Renal cortical epithelial cell (primary cell): ENCODE results near the gene DHRS7. TPM values are rescaled to one million over a fixed set of nuclear protein-coding genes. Genes with fewer than 3 reads are reported as not detected.

ENCODE experiments used
- DNase-seq: peaks from one replicate; pipeline ENCODE4 v3.0.0-alpha.2; 2011; ENCODE audit warnings: low read depth
- total RNA-seq: library from RNA; depleted of rRNA; stranded (reverse); fragments of >200 nt; gene quantifications from 2 replicates; pipeline ENCODE4 v1.2.3, GENCODE V29; 2014

Gene DHRS7, protein sequence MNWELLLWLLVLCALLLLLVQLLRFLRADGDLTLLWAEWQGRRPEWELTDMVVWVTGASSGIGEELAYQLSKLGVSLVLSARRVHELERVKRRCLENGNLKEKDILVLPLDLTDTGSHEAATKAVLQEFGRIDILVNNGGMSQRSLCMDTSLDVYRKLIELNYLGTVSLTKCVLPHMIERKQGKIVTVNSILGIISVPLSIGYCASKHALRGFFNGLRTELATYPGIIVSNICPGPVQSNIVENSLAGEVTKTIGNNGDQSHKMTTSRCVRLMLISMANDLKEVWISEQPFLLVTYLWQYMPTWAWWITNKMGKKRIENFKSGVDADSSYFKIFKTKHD
- 100 and 255 TPM in 2 replicates for total RNA-seq

DNA sequence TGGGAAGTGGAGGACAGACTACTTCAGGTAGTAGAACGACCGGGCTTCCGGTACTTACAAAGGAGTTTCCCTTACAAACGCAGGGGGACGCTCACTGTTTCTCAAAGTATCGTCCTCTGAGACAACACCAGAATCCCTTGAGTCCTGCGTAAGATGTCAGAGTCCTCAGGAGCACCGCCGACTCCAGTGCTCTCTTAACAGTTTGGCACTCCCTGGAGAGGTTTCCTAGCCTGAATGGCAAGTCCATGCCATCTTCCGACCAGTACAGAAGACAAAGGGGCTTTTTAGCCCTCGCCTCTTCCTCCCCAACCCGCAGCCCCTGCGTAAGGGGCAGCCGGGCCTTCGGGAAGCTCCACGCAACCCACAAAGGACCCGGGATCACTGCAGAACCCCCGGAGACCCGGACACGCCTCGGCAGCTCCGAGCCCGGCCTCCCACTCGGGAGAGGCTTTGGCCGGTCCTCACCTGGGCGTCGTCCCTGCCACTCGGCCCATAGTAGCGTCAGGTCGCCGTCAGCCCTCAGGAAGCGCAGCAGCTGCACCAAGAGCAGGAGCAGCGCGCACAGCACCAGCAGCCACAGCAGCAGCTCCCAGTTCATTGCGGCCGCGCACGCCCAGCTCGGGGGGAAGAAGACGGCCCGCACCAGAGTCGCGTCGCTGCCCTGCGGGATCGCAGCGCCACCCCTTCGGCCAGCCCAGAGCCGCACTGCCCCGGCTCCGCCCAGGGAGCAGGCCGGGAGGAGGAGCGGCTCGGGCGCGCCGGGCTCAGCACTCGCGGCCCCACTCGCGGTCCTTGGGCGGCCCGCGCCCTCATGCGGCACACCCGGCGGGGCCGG lies at the start of gene DHRS7:
DHRS7 (minus strand) TSS at position 687 of the 835 bp plus-strand sequence; CDS start at position 598, 89 bp downstream.
- DNase-seq, result peak; percentile 67

DNA sequence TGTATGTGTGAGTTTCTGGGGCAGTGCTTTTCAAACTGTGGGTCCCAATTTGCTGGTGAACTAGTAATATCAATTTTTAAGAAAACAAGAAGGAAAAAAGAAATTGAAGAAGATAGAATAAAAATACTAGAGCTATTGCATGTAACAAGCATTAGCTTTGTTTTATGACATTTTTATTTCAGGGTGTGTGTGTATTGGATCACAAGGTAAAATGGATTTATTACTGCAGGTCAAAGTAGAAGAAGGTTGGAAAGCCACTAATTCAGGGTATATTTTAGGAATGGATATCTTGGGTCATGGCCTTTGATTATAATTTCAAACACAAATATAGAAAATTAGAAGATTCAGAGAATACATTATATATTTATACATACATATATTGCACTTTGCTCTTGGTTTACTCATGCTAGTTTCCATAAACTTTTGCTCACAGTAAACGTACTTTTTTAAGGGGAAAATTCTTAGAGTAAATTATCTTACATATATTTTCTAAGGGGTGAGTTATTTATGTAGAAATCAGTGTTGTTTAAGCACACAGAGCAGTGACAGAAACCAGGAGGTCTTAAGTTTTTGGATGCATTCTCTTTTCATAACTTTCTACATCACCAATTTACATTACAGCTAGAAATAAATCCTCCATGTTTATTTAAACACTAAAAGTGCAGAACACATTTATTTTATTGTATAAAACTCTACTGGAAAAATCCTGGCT lies 49.4 kb upstream of the DHRS7 start:
- DNase-seq, result no peak

DNA sequence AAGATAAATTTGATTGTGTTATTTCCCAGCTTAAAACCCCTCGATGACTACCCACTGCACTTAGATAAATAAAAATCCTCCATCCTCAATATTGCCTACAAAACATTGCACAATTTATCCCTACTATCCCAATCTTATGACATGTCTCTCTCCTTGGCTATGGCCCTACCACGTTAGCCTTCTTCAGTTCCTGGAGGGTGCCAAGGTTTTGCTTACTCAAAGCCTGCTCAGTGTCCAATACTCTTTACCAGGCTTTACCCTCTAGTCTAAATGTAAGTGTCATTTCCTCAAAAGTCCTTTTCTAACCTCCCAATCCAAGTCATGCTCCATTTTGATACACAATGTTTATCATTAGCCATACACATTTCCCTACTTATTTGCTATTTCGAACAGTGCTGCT lies 48.8 kb upstream of the DHRS7 start:
- no peak for DNase-seq

DNA sequence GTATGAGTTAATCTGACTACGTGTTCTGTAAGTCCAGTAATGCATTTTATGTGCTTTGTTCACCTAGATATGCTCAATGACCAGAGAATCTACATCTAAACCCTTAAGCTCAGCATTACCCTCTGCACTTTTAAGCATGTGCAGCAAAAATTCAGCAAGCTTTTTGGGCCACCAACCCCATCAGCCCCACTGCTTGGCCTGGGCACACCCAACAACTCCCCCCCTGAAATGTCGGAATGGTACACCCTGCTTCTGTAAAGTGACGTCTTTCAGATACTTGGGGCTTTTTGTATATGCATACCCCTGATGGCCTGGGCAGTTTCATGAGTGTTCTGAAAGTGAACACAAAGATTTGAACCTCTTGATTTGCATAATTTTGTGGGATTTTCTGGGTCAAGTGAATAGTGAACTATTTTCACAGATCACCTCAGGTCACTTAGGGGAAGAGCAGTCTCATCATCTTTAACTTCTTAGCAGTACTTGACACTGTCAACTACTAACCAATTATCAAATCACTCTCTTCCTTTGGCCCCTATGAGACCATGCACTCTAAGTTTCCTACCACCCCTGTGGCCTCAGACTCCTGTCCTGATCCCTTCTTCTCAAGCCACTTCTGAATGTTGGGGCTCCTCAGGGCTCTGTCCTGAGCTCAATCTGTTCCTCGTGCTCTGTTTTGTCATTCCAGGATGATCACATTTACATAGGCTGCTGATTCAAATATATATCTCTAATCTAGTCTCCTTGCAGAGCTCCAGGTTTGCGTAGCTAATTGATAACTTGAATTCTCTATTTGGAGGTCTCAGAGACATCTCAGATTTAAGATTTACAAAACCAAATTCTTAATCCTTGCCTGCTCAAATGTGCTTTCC lies 47.5 kb upstream of the DHRS7 start:
- no peak for DNase-seq

DNA sequence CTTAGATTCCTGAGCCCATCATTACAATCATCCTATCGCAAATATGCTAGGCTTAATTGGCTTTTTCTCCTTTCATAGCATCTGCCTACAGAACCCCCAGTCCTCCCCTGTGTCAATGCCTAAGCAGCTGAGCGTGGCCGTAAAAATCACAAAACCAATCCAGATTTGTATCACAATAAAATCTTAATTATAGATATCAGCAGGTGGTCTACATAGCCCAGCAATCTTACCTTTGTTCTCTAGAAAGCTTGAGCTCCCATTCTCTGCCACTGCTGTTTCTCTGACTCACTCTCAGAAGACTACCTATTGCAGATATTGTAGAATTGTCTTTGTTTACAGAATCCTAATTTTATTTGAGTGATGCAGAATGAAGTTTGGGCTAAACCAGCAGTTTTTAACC lies 46.0 kb upstream of the DHRS7 start:
- no peak for DNase-seq

DNA sequence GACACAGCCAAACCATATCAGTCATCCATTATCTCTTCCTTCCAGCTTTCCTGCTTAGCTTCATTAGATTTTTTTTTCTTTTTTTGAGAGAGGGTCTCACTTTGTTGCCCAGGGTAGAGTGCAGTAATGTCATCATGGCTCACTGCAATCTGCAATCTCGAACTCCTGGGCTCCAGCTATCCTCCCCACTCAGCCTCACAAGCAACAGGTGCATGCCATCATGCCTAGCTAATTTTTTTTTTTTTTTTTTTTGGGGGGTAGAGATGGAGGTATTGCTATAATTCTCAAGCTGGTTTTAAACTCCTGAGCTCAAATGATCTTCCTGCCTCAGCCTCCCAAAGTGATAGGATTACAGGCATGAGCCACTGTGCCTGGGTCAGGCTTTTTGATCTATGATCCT lies 45.5 kb upstream of the DHRS7 start:
- no peak for DNase-seq

DNA sequence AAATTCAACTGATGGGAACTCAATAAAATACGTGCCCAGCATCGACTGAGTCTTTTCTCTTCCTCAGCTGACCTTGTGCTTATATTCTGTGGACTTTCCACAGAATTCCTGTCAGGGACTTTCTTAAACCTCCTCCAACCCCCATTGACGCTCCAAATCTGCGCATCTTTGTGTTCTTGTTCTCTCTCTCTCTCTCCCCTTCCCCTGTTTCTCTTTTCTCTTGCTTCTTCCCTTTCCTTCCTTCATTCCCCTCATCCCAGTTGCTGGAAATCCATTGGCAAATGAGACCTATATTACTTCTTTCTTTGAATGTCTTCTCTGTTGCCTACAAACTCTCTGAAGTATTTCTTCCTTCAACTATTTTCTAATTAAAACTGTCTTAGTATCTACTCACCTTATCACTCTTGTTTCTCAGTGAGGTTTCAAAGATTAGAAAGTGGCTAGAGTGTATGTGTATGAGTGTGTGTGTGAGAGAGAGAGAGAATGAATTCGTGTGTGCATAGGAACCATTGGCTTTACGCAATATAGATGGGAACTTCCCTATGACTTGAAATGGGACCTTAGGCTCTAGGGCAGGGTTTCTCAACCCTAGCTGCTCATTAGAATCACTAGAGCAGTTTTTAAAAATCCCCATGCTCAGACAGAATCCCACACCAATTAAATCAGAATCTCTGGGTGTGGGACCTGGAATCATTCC lies 41.8 kb upstream of the DHRS7 start:
- no peak for DNase-seq

DNA sequence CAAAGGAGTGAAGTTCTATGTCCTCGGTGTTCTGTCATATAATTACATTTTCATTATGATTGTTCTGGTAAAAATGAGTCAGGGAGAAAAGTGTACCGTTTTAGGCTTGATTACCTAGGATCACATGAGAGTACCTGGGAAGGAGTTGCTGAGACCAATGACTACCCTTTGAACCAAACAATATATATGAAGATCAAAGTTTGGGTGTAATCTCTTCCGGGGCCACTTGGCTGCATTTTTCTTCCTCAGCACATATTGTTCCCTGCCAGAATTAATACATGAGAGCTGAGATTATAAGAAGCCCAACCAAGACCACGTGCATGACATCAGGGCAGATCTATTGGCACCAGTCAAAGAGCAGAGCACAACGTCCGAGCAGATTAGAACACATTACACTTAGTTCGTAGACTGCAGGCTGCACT lies 41.1 kb upstream of the DHRS7 start:
- DNase-seq, result no peak

DNA sequence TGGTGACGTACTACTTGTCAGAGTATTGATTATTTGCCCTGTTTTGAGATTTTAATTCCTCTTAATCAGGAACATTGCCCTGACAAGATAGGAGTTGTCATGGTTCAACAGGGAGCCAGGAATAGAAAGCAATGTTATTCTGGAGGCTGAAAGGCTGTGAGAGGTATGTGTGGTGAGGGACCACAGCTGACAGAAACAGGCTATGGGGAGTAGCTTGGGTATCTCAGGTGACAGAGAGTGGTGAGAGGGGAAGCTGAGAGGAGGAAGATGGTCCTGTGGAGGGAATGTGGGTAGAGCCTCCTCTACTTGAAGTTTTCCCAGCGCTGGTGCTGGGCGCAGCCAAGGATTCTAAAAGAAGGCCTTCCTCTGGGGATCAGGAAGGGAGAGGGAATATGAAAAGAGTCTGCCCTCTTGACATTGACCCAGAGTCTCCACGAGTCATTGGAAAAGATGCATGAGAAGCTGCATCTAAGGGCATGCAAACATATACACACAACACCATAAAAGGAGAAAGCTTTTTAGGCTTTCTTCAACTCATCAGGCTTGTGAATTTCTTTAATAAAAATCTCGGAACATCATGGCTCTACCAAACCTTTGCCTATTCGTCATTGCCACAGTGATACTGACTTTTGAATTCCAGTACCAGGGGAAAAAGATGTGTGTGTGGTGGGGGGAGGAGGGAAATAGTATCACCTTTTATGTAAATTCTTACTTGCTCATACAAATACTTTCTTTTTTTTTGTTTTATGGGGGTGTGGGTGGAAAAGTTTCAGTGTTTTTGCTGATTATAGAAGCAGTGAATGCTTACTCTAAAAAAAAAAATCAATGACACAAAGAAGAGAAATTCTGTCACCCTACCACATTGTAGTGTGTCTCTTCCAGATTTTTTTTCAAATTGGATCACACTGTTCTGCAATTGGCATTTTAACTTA lies 39.9 kb upstream of the DHRS7 start:
- no peak for DNase-seq

DNA sequence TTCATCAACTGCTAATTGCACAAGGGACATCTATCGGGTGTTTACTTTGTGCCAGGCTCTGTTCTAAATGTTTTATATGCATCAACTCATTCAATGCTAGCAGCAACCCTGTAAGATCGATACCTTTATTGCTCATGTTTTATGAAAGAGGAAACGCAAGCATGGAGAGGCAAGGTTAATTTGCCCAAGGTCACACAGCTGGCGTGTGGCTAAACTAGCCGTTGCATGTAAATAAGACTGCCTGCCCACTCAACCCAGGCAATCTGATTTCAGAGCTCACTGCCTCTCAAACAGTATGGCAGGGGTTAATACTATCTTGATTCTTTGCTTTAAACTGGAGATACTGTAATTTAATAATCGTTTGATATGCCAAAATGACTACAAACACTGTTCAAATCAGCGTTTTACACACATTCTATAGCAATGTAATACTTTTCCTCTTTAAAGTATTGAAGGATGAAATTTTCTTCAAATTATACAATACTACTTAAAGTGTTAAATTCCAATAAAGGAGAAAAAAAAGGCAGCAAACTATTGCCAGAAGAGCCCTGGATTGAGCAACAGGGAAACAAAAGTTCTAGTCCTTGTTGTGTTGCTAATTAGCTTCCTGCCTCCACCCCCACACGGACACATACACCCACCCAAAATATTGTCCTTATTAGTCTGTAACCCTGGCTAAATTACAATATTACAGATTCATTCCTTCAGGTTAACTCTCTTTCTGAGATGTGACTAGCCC lies 39.1 kb upstream of the DHRS7 start:
- DNase-seq, result no peak

DNA sequence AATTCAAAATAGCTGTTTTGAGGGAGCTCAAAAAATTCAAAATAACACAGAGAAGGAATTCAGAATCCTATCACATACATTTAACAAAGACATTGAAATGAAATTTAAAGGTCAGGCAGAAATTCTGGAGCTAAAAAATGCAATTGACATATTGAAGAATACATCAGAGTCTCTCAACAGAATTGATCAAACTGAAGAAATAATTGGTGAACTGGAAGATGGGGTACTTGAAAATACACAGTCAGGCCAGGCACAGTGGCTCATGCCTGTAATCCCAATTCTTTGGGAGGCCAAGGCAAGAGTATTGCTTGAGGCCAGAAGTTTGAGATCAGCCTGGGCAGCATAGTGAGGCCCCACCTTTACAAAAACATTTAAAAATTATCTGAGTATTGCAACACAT lies 34.1 kb upstream of the DHRS7 start:
- DNase-seq, result no peak

DNA sequence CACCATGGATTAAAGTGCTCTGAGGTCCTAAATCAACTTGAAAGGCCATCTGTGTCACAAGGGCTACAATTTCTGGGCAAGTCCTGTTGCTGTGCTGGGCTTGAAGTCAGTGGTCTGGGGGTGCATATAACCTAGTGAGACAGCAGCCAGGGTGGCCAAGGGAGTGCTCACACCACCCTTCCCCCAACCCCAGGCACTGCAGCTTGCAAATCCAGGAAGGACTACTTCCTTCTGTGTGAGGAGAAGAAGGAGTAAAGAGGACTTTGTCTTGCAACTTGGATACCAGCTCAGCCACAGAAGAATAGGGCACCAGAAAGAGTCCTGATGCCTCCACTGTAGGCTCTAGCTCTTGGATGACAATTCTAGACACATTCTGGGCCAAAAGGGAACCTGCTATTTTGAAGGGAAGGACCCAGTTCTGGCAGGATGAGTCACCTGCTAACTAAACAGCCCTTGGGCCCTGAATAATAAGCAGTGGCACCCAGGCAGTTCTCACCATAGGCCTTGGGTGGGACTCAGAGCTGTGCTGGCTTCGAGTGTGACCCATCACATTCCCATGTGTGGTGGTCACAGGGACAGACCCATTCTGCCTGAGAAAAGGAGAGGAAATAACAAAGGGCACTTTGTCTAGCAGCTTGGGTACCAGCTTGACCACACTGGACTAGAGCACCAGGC lies 32.6 kb upstream of the DHRS7 start:
- peak; percentile 71 for DNase-seq

DNA sequence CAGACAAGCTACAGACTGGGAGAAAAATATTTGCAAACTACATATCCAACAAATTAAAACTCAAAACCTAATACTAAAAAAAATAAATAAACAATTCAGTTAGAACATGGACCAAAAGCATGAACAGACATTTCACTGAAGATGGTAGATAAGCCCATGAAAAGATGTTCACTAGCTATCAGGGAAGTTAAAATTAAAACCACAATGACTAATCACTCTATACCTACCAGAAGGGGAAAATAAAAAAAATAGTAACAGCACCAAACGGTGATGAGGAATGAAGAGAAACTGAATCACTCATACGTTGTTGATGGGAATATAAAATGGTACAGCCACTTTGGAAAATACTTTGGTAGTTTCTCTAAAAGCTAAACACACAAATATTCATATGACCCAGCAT lies 31.1 kb upstream of the DHRS7 start:
- no peak for DNase-seq

DNA sequence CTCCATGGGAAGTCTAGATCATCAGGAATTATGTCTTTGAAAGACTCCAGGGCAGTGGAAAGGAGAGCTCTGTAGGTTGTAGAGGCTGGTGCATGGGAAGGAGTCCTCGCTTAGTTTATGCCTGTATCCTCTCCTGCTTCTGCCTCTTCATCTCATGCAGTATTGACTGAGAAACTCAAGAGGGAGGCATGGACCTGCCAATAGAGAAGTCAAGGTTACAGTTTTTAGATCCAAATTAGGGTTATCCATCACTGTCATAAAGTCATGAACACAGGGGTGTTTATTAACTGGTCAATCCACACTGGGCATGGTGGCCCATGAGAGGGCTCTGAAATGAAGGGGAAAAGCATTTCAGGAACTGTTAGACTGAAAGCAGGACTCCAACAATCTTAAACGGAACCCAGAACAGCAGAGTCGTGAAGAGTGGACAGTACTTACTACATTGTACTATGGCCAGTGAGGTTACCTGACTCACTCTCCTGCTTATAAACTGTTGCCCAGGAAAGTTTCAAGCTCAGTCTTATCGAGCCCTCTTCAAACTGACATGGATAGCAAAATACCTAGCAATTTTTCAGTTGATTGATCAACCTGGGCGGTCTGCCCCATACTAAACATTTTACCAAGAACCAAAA lies 30.1 kb upstream of the DHRS7 start:
- DNase-seq, result no peak

DNA sequence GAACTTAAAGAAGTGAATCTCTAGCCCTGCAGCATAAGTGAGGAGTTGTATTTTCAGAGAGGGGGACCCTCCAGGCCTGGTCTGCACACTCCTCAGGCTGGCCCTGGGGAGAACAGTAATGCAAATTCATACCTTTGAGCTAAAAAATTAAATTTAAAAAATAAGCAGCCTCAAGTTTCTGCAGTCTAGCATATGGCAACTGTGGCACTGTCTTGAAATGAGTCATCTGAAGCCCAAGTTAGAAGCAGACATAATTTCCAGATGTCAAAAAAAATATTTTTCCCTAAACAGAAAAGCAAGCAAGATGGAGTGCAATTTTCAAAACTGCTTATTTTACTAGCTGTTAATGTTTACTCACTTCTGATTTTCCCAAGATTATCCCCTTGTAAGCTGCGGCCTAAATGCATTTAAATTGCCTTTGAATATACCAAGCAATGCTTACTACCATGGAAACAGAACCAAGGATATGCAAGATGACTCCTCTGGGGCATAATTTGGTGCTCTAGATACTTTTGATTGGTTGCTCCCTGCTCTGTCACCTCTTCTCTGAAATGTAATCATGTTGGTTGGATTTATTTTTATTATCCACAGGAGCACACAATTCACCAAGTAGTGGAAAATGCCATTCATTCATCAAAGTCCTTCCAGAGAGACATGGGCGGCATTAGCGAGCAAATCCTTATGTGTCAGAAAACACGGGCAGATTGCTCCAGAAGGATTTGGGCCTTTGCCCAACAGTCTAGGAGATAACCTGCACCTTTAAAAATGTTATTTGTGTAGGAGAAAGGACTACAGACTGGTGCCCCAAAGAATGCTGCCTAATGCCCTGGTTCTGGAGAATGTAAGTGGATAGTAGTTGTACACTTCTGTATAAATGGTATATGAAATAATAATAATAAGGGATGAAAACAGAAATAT lies 25.0 kb upstream of the DHRS7 start:
- no peak for DNase-seq

DNA sequence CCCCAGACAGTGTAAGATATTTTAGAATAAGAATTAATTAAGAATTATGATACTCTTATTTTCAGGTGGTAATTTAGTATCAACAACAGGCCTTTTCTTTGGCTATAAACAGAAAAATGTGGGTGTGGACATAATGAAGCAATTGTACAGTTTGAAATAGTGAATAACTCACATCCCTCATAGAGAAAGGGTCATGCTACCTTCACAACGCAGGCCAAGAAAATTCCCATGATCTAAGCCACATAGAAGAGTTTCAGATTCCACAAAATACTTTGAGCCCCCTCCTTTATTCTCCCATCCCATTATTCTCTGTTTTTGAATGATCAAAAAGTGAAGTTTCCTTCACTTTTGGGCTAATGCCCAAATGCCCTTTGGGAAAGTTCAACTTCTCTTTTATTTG lies 23.5 kb upstream of the DHRS7 start:
- DNase-seq, result no peak

DNA sequence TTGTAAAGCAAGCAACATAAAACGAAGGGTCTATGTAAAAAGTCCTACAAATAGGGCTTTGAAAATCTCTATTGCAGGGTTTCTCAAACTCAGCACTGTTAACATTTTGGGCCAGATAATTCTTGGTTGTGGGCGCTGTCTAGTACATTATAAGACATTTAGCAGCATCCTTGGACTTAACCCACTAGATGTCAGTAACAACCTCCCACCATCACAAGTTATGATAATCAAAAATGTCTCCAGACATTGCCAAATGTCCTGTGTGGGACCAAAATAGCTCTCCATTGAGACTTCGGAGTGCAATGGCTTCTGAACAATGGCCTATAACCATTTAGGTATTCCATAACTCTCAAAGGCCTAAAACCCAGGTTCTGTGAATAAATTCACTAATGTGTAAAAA lies 22.9 kb upstream of the DHRS7 start:
- no peak for DNase-seq
